Measurements from ENCODE around the gene UBE2S.
"Not testable (repeated sequence)": the region's sequence is repeated elsewhere in the genome, so short reads cannot be mapped to it uniquely, and the experiment has no call there.

DNA sequence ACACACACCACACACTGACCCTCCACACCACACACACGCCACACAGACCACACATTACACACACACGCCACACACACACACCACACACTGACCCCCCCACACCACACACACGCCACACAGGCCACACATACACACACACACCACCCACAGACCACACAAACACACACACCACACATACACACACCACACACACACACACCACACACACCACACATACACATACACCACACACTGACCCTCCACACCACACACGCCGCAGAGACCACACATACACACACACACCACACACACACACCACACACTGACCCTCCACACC, 40.5 kb upstream of the UBE2S start:
- TF ChIP-seq, protein P1, sequence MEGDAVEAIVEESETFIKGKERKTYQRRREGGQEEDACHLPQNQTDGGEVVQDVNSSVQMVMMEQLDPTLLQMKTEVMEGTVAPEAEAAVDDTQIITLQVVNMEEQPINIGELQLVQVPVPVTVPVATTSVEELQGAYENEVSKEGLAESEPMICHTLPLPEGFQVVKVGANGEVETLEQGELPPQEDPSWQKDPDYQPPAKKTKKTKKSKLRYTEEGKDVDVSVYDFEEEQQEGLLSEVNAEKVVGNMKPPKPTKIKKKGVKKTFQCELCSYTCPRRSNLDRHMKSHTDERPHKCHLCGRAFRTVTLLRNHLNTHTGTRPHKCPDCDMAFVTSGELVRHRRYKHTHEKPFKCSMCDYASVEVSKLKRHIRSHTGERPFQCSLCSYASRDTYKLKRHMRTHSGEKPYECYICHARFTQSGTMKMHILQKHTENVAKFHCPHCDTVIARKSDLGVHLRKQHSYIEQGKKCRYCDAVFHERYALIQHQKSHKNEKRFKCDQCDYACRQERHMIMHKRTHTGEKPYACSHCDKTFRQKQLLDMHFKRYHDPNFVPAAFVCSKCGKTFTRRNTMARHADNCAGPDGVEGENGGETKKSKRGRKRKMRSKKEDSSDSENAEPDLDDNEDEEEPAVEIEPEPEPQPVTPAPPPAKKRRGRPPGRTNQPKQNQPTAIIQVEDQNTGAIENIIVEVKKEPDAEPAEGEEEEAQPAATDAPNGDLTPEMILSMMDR (IDR thresholded peaks at IDR 0.05): not testable (repeated sequence)
- not testable (repeated sequence) for TF ChIP-seq POLR2A (IDR thresholded peaks at IDR 0.05)
